Measurements from ENCODE around the gene HLTF.

The HLTF gene

GRCh38 chr3:149009732-149010131 is 76.6 kb downstream of the HLTF start:
- 95 to 97% methylated on average over 2 of the region's 2 CpGs for WGBS, 2 experiments
- H3K36me3 ChIP-seq (ENCODE audit: control insufficient read depth, insufficient read depth, low read length): peaks cover 4% of the 10 kb centered on the region

GRCh38 chr3:149007567-149008257 is 78.6 kb downstream of the HLTF start:
- H3K27ac ChIP-seq (ENCODE audit: insufficient read depth, low read depth, low read length, poor library complexity, severe bottlenecking): no peak overlapping the region
- H3K27me3 ChIP-seq (ENCODE audit: control insufficient read depth, insufficient read depth, low read length, poor library complexity, severe bottlenecking): no peaks in the 10 kb centered on the region
- no peaks in the 10 kb centered on the region for H3K4me1 ChIP-seq (ENCODE audit: control insufficient read depth, insufficient read depth, low read length)
- 94 to 98% methylated on average over 7 of the region's 7 CpGs for WGBS, 2 experiments
- H3K36me3 ChIP-seq (ENCODE audit: control insufficient read depth, insufficient read depth, low read length): peaks cover 4% of the 10 kb centered on the region
- no peak overlapping the region for H3K4me3 ChIP-seq (ENCODE audit: insufficient read depth, low read depth, low read length)
- no peaks in the 10 kb centered on the region for H3K9me3 ChIP-seq (ENCODE audit: control insufficient read depth, low read length)

More at GRCh38 chr3:149009732-149010131, 76.6 kb downstream of the HLTF start:
- no peak overlapping the region for H3K4me3 ChIP-seq (ENCODE audit: insufficient read depth, low read depth, low read length)
- H3K9me3 ChIP-seq (ENCODE audit: control insufficient read depth, low read length): no peaks in the 10 kb centered on the region
- no peak overlapping the region for H3K27ac ChIP-seq (ENCODE audit: insufficient read depth, low read depth, low read length, poor library complexity, severe bottlenecking)
- H3K27me3 ChIP-seq (ENCODE audit: control insufficient read depth, insufficient read depth, low read length, poor library complexity, severe bottlenecking): no peaks in the 10 kb centered on the region
- H3K4me1 ChIP-seq (ENCODE audit: control insufficient read depth, insufficient read depth, low read length): no peaks in the 10 kb centered on the region

DNA sequence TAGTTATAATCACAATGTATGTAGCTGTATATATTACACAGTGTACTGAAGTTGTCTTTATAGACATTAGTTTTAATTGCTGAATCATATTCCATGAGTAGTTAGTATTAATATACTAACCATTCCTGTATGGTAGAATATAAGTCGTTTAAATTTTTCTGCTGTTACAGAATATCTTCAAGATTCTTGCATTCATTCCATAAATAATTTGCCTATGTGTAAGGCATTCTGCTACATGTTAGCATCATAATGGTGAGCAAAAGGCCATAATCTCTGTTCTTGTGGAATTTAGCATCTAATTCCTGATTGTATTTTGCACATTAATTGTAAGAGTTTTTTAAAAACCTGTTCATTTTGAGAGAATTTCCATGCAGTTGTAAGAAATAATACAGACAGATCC is 80.9 kb downstream of the HLTF start:
- Histone ChIP-seq H3K27me3 (ENCODE audit: control insufficient read depth, insufficient read depth, low read length, poor library complexity, severe bottlenecking) (no peaks in the 10 kb centered on the region), H3K9me3 (ENCODE audit: control insufficient read depth, low read length) (no peaks in the 10 kb centered on the region), H3K4me3 (ENCODE audit: insufficient read depth, low read depth, low read length) (no peak overlapping the region), H3K36me3 (ENCODE audit: control insufficient read depth, insufficient read depth, low read length) (no peaks in the 10 kb centered on the region), H3K4me1 (ENCODE audit: control insufficient read depth, insufficient read depth, low read length) (no peaks in the 10 kb centered on the region), H3K27ac (ENCODE audit: insufficient read depth, low read depth, low read length, poor library complexity, severe bottlenecking) (no peak overlapping the region)
- no CpG with 5 or more reads among the region's 1 CpG for WGBS, 2 experiments

- H3K9me3 ChIP-seq (ENCODE audit: control insufficient read depth, low read length): no peaks in the 10 kb centered on the region
- WGBS, 2 experiments: 86% methylated on average over 4 of the region's 4 CpGs
- no peak overlapping the region for H3K27ac ChIP-seq (ENCODE audit: insufficient read depth, low read depth, low read length, poor library complexity, severe bottlenecking)
- H3K36me3 ChIP-seq (ENCODE audit: control insufficient read depth, insufficient read depth, low read length): no peaks in the 10 kb centered on the region
- H3K4me3 ChIP-seq (ENCODE audit: insufficient read depth, low read depth, low read length): no peak overlapping the region
- H3K4me1 ChIP-seq (ENCODE audit: control insufficient read depth, insufficient read depth, low read length): peaks cover 6% of the 10 kb centered on the region
- no peaks in the 10 kb centered on the region for H3K27me3 ChIP-seq (ENCODE audit: control insufficient read depth, insufficient read depth, low read length, poor library complexity, severe bottlenecking)
Measured at GRCh38 chr3:149004622-149005021, 81.7 kb downstream of the HLTF start.

DNA sequence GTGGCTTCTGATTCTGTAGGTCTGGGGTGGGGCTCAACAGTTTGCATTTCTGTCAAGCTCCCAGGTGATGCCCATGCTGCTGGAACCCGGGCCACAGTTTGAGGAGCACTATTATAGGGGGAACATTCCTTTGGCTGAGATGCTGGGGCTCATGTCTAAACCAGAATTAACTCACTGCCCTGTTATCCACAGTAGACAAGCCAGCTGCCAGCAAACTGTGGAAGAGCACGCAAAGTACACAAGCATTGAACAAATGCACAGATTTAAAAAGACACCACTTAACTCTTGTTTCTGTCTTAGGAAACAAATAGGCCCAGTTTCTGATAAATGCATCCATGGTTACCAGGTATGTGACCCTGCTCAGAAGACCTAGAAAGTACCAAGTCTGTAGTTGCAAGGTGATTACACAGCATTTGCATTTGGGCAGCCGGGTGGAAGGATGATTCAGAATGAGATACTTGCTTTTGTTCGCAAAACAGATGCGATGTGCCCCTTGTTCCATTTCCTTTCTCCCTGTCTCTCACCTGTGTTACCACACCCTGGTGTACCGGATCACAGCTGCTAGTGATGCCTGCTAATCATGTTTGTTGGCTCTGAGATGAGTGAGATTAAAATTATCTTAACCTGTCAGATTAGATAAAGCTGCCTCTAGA is 82.6 kb downstream of the HLTF start:
- no peaks in the 10 kb centered on the region for H3K27me3 ChIP-seq (ENCODE audit: control insufficient read depth, insufficient read depth, low read length, poor library complexity, severe bottlenecking)
- H3K27ac ChIP-seq (ENCODE audit: insufficient read depth, low read depth, low read length, poor library complexity, severe bottlenecking): no peak overlapping the region
- 90% methylated on average over 6 of the region's 6 CpGs for WGBS, 2 experiments
- no peaks in the 10 kb centered on the region for H3K9me3 ChIP-seq (ENCODE audit: control insufficient read depth, low read length)
- no peak overlapping the region for H3K4me3 ChIP-seq (ENCODE audit: insufficient read depth, low read depth, low read length)
- H3K36me3 ChIP-seq (ENCODE audit: control insufficient read depth, insufficient read depth, low read length): no peaks in the 10 kb centered on the region
- peaks cover 6% of the 10 kb centered on the region for H3K4me1 ChIP-seq (ENCODE audit: control insufficient read depth, insufficient read depth, low read length)

- Histone ChIP-seq H3K9me3 (ENCODE audit: control insufficient read depth, low read length) (no peaks in the 10 kb centered on the region), H3K4me3 (ENCODE audit: insufficient read depth, low read depth, low read length) (no peak overlapping the region), H3K4me1 (ENCODE audit: control insufficient read depth, insufficient read depth, low read length) (peaks cover 11% of the 10 kb centered on the region), H3K27me3 (ENCODE audit: control insufficient read depth, insufficient read depth, low read length, poor library complexity, severe bottlenecking) (no peaks in the 10 kb centered on the region), H3K27ac (ENCODE audit: insufficient read depth, low read depth, low read length, poor library complexity, severe bottlenecking) (no peak overlapping the region), H3K36me3 (ENCODE audit: control insufficient read depth, insufficient read depth, low read length) (no peaks in the 10 kb centered on the region)
- WGBS, 2 experiments: 89 to 98% methylated on average over 3 of the region's 3 CpGs
Measured at GRCh38 chr3:149001727-149002126, 84.6 kb downstream of the HLTF start.

GRCh38 chr3:149000206-149000745 is 86.1 kb downstream of the HLTF start:
- Histone ChIP-seq H3K36me3 (ENCODE audit: control insufficient read depth, insufficient read depth, low read length) (no peaks in the 10 kb centered on the region), H3K4me3 (ENCODE audit: insufficient read depth, low read depth, low read length) (no peak overlapping the region), H3K4me1 (ENCODE audit: control insufficient read depth, insufficient read depth, low read length) (peaks cover 15% of the 10 kb centered on the region), H3K9me3 (ENCODE audit: control insufficient read depth, low read length) (no peaks in the 10 kb centered on the region), H3K27ac (ENCODE audit: insufficient read depth, low read depth, low read length, poor library complexity, severe bottlenecking) (no peak overlapping the region), H3K27me3 (ENCODE audit: control insufficient read depth, insufficient read depth, low read length, poor library complexity, severe bottlenecking) (no peaks in the 10 kb centered on the region)
- 90 to 98% methylated on average over 2 to 3 of the region's 3 CpGs for WGBS, 2 experiments

DNA sequence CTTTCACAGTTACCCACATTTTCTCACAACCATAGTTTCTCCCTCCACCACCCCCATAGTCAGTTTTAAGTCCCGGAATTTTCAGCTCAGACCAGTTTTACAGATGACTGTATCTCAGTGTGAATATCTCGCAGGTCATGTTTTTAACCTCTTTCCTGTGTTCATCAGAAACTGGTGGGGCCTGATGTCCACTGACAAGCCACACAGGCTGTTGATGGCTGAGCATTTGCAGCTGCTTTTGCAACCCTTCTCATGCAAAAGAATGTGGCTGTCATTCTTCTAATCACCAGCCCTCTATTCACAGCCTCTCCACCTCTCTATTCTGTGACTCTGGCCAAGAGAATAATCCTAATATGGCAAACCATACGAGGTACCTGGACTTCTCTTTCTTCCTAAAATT is 86.5 kb downstream of the HLTF start:
- Histone ChIP-seq H3K27me3 (ENCODE audit: control insufficient read depth, insufficient read depth, low read length, poor library complexity, severe bottlenecking) (no peaks in the 10 kb centered on the region), H3K36me3 (ENCODE audit: control insufficient read depth, insufficient read depth, low read length) (no peaks in the 10 kb centered on the region), H3K9me3 (ENCODE audit: control insufficient read depth, low read length) (no peaks in the 10 kb centered on the region), H3K4me3 (ENCODE audit: insufficient read depth, low read depth, low read length) (no peak overlapping the region), H3K27ac (ENCODE audit: insufficient read depth, low read depth, low read length, poor library complexity, severe bottlenecking) (no peak overlapping the region), H3K4me1 (ENCODE audit: control insufficient read depth, insufficient read depth, low read length) (peaks cover 15% of the 10 kb centered on the region)
- WGBS, 2 experiments: 62 to 74% methylated on average over 2 to 3 of the region's 3 CpGs

- Histone ChIP-seq H3K9me3 (ENCODE audit: control insufficient read depth, low read length) (no peaks in the 10 kb centered on the region), H3K27me3 (ENCODE audit: control insufficient read depth, insufficient read depth, low read length, poor library complexity, severe bottlenecking) (no peaks in the 10 kb centered on the region), H3K36me3 (ENCODE audit: control insufficient read depth, insufficient read depth, low read length) (no peaks in the 10 kb centered on the region), H3K27ac (ENCODE audit: insufficient read depth, low read depth, low read length, poor library complexity, severe bottlenecking) (no peak overlapping the region), H3K4me3 (ENCODE audit: insufficient read depth, low read depth, low read length) (no peak overlapping the region), H3K4me1 (ENCODE audit: control insufficient read depth, insufficient read depth, low read length) (peaks cover 15% of the 10 kb centered on the region)
- 81 to 84% methylated on average over 6 to 7 of the region's 7 CpGs for WGBS, 2 experiments
Measured at GRCh38 chr3:148998715-148999423, 87.5 kb downstream of the HLTF start.

DNA sequence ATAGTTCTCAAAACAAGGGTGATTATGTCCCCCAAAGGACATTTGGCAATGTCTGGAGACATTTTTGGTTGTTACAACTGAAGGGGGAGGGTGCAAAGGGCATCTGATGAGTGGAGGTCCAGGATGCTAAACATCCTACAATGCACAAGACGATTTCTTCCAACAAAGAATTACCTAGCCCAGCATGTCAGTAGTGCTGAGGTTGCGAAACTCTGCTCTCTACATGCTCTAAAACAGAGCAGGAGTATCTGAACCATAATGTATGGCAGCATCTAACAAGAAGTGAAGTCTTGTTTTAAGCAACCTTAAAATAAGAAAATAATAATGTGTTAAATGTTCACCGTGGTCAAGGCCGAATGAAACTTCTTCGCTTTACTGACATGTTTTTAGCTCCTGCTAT is 88.0 kb downstream of the HLTF start:
- 91 to 92% methylated on average over 5 of the region's 5 CpGs for WGBS, 2 experiments
- no peaks in the 10 kb centered on the region for H3K36me3 ChIP-seq (ENCODE audit: control insufficient read depth, insufficient read depth, low read length)

More for the DNA sequence above, 88.0 kb downstream of the HLTF start:
- H3K27ac ChIP-seq (ENCODE audit: insufficient read depth, low read depth, low read length, poor library complexity, severe bottlenecking): no peak overlapping the region
- no peaks in the 10 kb centered on the region for H3K27me3 ChIP-seq (ENCODE audit: control insufficient read depth, insufficient read depth, low read length, poor library complexity, severe bottlenecking)
- H3K4me1 ChIP-seq (ENCODE audit: control insufficient read depth, insufficient read depth, low read length): peaks cover 15% of the 10 kb centered on the region
- no peaks in the 10 kb centered on the region for H3K9me3 ChIP-seq (ENCODE audit: control insufficient read depth, low read length)
- no peak overlapping the region for H3K4me3 ChIP-seq (ENCODE audit: insufficient read depth, low read depth, low read length)
